ENCODE results near the gene PSMD11. TPM values are rescaled to one million over a fixed set of nuclear protein-coding genes. Genes with fewer than 3 reads are reported as not detected.

Gene PSMD11
- total and polyA plus RNA-seq, 2 of the 13 experiments (the other 11 are each of a cell fraction or from before 2014, with no cell fraction given) = 69.8 to 152 TPM

- H3K27ac ChIP-seq (ENCODE audit: extremely low read length, insufficient read depth, low read length) = no peak overlapping the region
- TF ChIP-seq RAD21 (CRISPR knock-in tag; IDR thresholded peaks at IDR 0.05) = no peak
- no peak for TF ChIP-seq CSRNP1 (CRISPR knock-in tag; IDR thresholded peaks at IDR 0.05)
- no peak for TF ChIP-seq ZNF333 (CRISPR knock-in tag; IDR thresholded peaks at IDR 0.05; ENCODE audit: borderline replicate concordance)
- no peak for ATAC-seq
- no peak overlapping the region for H3K4me3 ChIP-seq (replicated peaks in 1 of 3; ENCODE audit: insufficient read depth in 1 of 3, low read depth in 2 of 3, low read length in 3 of 3)
- H2AFZ ChIP-seq (ENCODE audit: low read length) = no peak overlapping the region
- no peak for FAIRE-seq
- in situ Hi-C loops (cut with HindIII; ENCODE audit: extremely low pct_ligation_motif_present, low pct_unique_long_range_greater_than_20kb) = no loop called here
- DNase-seq (ENCODE audit: low spot score) = no peak
- WGBS (ENCODE audit: low lambda C conversion rate) = 98% methylated on average over 3 of the region's 3 CpGs
- no peaks in the 10 kb centered on the region for H3K4me1 ChIP-seq (ENCODE audit: insufficient read depth, low read length)
- H3K4me2 ChIP-seq (ENCODE audit: low read depth, low read length) = no peak overlapping the region
- peaks cover 31 to 93% of the 10 kb centered on the region in 2 experiments for H3K36me3 ChIP-seq (replicated peaks in 1 of 2; ENCODE audit: control insufficient read depth in 1 of 2, insufficient read depth in 2 of 2, low read length in 2 of 2)
- H4K20me1 ChIP-seq (ENCODE audit: insufficient read depth, low read length) = no peaks in the 10 kb centered on the region
- H3K79me2 ChIP-seq (ENCODE audit: insufficient read depth, low read length) = no peaks in the 10 kb centered on the region
- ChIA-PET CTCF (ENCODE audit: low intra/inter-chr PET ratio, low total read pairs) (no interaction called here), POLR2A (interaction anchor here (1.1 kb wide), 1 partner anchor 31 kb away, joined by 3 read pairs; the partner anchor contains the start of gene PSMD11)
- H3K9me3 ChIP-seq (ENCODE audit: low read length) = no peaks in the 10 kb centered on the region
- no TSS peak for BruUV-seq (replicated peaks)
- H3K27me3 ChIP-seq (ENCODE audit: control insufficient read depth in 1 of 2, insufficient read depth in 2 of 2, low read length in 2 of 2) = no peaks in the 10 kb centered on the region
- intact Hi-C loops (cut with micrococcal nuclease; ENCODE audit: unreplicated experiment) = no loop called here
- no peak overlapping the region for H3K9ac ChIP-seq (ENCODE audit: insufficient read depth, low read depth, low read length)
Observed at GRCh38 chr17:32475258-32475657, 30.9 kb downstream of the PSMD11 start.

GRCh38 chr17:32477220-32477619, 32.9 kb downstream of the PSMD11 start:
- Histone ChIP-seq H3K9ac (ENCODE audit: insufficient read depth, low read depth, low read length) (no peak overlapping the region), H3K4me3 (replicated peaks in 1 of 3; ENCODE audit: insufficient read depth in 1 of 3, low read depth in 2 of 3, low read length in 3 of 3) (no peak overlapping the region), H3K27ac (ENCODE audit: extremely low read length, insufficient read depth, low read length) (no peak overlapping the region), H3K4me2 (ENCODE audit: low read depth, low read length) (no peak overlapping the region), H4K20me1 (ENCODE audit: insufficient read depth, low read length) (no peaks in the 10 kb centered on the region), H3K27me3 (ENCODE audit: control insufficient read depth in 1 of 2, insufficient read depth in 2 of 2, low read length in 2 of 2) (no peaks in the 10 kb centered on the region), H3K9me3 (ENCODE audit: low read length) (no peaks in the 10 kb centered on the region), H3K36me3 (replicated peaks in 1 of 2; ENCODE audit: control insufficient read depth in 1 of 2, insufficient read depth in 2 of 2, low read length in 2 of 2) (peaks cover 29 to 91% of the 10 kb centered on the region in 2 experiments), H2AFZ (ENCODE audit: low read length) (no peak overlapping the region), H3K4me1 (ENCODE audit: insufficient read depth, low read length) (no peaks in the 10 kb centered on the region), H3K79me2 (ENCODE audit: insufficient read depth, low read length) (no peaks in the 10 kb centered on the region)
- no TSS peak for BruUV-seq (replicated peaks)
- WGBS (ENCODE audit: low lambda C conversion rate) = 98% methylated on average over 8 of the region's 8 CpGs
- FAIRE-seq (no peak), ATAC-seq (no peak), DNase-seq (ENCODE audit: low spot score) (no peak)
- intact Hi-C loops (cut with micrococcal nuclease; ENCODE audit: unreplicated experiment) (no loop called here), in situ Hi-C loops (cut with HindIII; ENCODE audit: extremely low pct_ligation_motif_present, low pct_unique_long_range_greater_than_20kb) (no loop called here)
- ChIA-PET POLR2A (no interaction called here), CTCF (ENCODE audit: low intra/inter-chr PET ratio, low total read pairs) (no interaction called here)
- TF ChIP-seq ZFYVE20 (CRISPR knock-in tag; IDR thresholded peaks at IDR 0.05; ENCODE audit: borderline replicate concordance, low read depth) (no peak), ZNF773 (CRISPR knock-in tag; IDR thresholded peaks at IDR 0.05; ENCODE audit: borderline replicate concordance) (no peak), POLR2AphosphoS2 (IDR thresholded peaks at IDR 0.05; ENCODE audit: low read depth, low read length) (no peak), ZKSCAN8 (CRISPR knock-in tag; IDR thresholded peaks at IDR 0.05; ENCODE audit: borderline replicate concordance) (no peak), GLI4 (CRISPR knock-in tag; IDR thresholded peaks at IDR 0.05; ENCODE audit: borderline replicate concordance) (no peak), CSRNP1 (CRISPR knock-in tag; IDR thresholded peaks at IDR 0.05) (no peak), ZFY (CRISPR knock-in tag; IDR thresholded peaks at IDR 0.05) (no peak), DR1 (CRISPR knock-in tag; IDR thresholded peaks at IDR 0.05) (no peak), MLX (CRISPR knock-in tag; IDR thresholded peaks at IDR 0.05) (no peak)
